GM19395 (cell line): ENCODE data around the gene SNED1.

Experiments
- ATAC-seq: cut with Tn5 transposase; IDR thresholded peaks from one replicate; pipeline ENCODE4 v1.9.1; 2021; ENCODE audit warnings: mild to moderate bottlenecking, moderate library complexity; ENCODE audit not compliant: unreplicated experiment

SNED1 gene

GRCh38 chr2:241003830-241004564 lies 5.6 kb downstream of the SNED1 start:
- ATAC-seq: no peak

- ATAC-seq: no peak
Observed at GRCh38 chr2:241005569-241005968, 7.2 kb downstream of the SNED1 start.

- no peak for ATAC-seq
Observed at GRCh38 chr2:241006412-241006811, 8.0 kb downstream of the SNED1 start.

- ATAC-seq: no peak
Observed at GRCh38 chr2:241007111-241007510, 8.7 kb downstream of the SNED1 start.

GRCh38 chr2:241007880-241008710 lies 9.7 kb downstream of the SNED1 start:
- ATAC-seq: no peak

- no peak for ATAC-seq
Observed at GRCh38 chr2:241008711-241009121, 10.3 kb downstream of the SNED1 start.

DNA sequence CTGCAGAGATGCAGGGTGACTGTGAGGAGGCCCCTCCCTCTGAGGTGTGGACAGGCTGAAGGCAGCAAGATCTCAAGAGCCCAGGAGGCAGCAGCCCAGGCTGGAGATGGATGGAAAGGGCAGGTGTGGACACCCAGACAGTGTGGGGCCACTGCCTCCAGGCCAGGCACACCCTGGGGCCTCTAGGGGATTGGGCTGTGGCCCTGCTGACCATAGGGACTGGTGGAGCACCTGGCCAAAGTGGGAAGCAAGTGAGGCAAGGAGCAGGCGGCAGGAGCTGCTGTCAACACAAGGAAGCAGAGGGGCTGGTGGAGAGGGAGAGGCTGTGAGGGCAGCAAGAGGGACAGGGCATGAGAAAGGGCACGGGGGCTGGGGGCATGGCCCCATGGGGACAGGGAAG lies 10.8 kb downstream of the SNED1 start:
- no peak for ATAC-seq

DNA sequence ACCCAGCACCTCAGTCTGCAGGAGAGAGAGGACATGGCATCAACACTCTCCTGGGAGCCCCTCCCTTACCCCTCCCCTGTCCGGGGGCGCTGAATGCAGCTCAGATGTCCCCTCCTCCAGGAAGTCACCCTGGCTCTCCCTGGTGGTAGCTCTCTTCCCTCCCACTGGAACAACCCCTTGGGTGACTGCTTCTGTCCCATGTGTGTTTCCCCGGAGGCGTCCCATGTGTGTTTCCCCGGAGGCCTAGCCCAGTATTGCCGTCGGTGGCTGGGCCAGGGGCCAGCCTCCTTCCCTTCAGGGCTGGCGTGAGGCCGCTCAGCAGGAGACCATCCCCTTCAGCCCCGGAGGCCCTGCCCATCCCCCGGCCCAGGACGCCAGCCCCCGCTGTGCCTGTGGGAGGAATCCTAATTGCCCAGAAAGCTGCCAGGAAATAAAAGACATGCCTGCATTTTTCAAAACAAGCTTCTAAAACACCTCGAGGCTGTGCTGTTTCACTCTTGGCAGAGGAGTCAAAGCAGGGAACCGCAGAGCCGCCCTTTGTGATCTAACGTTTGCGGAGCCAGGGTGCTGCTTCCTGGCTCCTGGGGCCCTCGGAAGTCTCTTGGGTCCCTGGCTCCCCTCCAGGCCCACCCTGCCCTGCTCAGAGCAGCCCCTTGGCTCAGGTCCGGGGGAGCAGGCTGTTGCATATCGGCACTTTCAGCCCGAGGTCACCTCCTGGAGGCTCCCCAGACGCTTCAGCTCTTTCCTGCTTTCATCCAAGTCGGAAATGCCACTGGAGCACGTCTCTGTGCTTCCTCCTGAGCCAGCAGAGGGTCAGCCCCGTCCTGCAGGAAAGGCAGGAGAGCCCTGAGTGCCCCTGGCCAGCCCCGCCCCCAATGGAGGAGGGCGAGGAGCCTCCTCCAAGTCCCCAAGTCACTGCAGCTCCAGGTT lies 11.4 kb downstream of the SNED1 start:
- ATAC-seq: no peak

DNA sequence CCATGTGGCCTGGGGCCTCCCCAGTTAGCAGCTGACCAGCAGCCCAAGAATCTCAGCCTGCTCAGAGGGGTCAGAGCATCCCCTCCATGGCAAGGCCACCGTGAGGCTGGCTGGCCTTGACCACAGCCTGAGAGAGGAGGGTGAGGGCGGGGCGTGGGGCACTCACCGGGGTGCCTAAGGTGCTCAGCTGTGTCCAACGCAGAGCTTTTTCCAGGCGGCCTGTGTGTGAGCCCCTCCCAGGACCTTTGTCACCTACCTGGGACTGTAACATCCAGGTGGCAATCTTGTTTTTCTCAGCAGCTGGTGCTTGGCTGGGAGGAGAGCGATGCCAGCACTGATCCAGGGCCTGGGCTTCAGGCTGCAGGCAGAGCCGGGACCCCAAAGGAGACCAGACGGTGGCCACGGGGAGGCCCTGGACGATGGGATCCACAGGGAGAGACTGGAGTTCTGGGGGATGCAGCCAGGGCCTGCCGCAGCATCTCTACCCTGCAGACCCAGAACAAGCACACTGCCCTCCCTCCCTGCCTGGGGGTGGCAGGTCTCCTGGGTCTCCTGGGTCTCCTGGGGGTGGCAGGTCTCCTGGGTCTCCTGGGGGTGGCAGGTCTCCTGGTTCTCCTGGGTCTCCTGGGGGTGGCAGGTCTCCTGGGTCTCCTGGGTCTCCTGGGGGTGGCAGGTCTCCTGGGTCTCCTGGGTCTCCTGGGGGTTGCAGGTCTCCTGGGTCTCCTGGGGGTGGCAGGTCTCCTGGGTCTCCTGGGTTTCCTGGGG lies 12.3 kb downstream of the SNED1 start:
- ATAC-seq: no peak

- ATAC-seq: no peak
Observed at GRCh38 chr2:241011296-241011600, 12.8 kb downstream of the SNED1 start.

DNA sequence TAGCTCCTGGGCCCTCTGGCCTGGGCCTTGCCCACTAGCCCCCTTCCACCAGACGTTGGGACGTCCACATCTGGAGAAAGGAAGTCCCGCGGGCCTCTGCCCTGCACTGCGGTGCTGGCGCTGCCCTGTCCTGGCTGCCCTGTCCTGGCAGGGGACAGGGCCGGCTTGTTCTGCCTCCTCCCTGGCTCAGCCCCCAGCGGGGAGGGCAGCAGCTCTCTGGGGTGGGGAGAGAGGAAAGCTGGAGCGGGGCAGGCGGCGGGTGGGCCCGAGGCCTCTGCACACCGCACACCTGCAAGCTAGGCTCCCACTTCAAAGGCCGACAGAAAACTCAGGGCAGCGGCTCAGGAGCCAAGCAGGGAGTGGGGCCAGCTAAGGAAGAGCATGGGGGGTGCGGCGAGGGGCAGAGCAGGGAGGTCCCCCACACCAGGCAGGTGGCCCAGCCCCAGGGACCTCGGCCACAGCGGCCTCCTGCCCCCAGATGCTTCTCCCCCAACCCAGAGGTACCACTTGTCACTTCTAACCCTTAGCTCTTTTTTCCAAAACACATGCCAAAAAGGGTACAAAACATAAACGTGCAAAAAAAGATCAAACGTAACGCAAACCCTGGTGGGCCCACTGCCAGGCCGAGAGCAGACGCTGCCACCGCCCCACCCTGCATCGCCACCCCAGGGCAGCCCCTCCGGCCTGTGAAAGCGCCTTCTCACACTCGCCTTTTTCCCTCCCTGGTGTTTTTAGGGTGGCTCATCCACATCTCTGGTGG lies 13.5 kb downstream of the SNED1 start:
- ATAC-seq: no peak

DNA sequence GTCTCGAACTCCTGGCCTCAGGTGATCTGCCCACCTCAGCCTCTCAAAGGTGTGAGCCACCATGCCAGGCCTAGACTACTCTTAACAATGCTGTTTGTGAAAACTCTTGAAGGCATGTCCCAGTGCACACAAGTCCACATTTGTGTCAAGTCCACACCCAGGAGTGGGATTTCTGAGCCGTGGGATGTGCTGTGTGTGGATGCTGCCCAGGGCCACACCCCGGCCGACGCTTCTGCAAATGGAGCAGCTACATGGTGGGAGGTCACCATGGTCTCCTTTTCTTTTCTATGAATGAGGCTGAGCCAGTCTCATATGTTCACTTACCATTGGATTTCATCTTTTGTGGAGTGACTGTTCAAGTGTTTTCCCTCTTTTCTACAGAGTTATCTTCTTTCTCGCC lies 15.8 kb downstream of the SNED1 start:
- no peak for ATAC-seq

DNA sequence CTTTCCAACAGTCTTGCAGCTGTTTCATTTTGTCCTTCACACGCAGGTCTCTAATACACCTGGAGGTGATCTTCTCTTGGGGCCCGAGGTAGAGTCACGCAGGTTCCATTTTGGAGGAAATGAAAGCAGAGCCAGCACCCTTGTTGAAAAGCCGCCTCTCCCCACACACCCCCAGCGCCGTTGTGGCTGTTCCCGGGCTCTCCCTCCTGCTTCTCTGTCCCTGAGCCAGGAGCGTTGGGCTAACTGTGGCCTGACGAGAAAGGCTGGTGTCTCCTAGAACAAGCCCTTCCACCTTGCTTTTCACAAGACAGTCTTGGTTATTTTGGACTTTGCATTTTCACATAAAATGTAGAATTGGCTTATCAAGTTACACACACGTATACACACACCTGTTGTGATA lies 16.3 kb downstream of the SNED1 start:
- no peak for ATAC-seq

- no peak for ATAC-seq
Observed at GRCh38 chr2:241015439-241015838, 17.0 kb downstream of the SNED1 start.

GRCh38 chr2:241017228-241017940 lies 19.0 kb downstream of the SNED1 start:
- no peak for ATAC-seq

- no peak for ATAC-seq
Observed at GRCh38 chr2:241018051-241018891, 19.9 kb downstream of the SNED1 start.

DNA sequence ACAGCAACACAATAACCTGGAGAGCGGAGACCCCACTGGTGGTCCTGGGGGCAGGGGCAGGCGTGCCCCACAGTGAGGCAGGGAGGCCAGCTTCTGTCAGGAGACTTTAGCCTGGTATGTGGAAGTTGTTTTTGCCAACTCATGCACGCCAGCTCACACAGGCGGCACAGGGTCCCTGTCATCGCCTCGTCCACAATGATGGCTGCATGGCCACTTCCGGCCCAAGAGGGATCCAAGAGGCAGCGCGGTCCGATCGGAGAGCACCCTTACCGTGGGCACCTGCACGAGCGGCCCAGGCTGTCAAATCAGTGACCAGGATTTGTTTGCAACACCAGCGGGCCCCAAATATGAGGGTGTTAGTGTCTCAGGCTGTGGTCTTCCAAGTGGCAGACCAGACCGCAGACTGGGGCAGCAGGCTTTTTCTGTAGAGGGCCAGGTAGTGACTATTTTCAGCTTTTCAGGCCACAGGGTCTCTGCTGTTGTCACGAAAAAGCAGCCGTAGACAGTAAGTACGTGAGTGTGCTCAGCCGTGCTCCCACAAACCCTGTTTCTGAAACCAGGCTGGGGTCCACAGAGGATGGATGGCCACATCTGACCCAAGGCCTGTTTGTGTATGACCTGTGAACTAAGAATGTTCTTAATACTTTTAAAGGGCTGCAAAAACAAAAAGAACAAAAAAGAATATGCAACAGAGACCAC lies 21.2 kb downstream of the SNED1 start:
- no peak for ATAC-seq

- no peak for ATAC-seq
Observed at GRCh38 chr2:241020201-241020600, 21.8 kb downstream of the SNED1 start.
